ENCODE results near the gene RTL10. TPM values are rescaled to one million over a fixed set of nuclear protein-coding genes. Genes with fewer than 3 reads are reported as not detected.

RTL10 gene
- total RNA-seq, 2 donors from 2014 or later, result 20.6 to 22.2 TPM

DNA sequence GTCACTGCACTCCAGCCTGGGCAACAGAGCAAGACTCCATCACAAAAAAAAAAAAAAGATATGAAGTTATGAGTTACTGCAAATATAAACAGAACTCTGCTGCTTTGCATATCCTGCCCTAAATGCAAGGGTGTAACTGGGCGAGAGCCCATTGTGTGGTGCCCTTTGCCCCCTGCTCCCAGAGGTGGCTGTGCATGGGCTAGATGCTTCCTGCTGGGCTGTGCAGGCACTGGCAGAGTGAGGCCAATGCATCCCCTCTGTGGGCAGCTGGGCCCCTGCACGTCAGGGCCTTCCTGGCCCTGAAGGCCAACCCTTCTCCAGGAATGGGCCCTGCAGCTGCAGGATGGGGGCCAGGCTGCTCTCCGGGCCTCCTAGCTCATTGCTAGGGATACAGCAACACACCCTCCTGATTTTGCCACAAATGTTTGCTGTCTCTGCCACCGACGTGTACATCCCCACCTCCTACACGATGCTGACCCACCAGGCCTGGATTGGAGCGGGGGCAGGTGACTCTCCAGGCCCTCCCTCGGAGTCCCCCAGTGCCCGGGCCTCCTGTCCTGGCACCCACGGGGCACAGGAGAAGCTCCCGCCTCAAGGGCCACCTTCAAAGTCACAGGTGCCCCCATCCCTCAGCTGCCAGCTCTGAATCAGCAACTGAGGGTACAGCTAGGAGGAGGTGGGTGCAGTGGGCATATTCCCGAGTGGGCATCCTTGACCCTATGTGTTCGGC is 46.2 kb upstream of the RTL10 start:
- 92 to 97% methylated on average over 5 to 13 of the region's 13 CpGs for WGBS, 2 experiments (ENCODE audit: insufficient coverage in 1 of 2, insufficient read length in 1 of 2)
- no peaks in the 10 kb centered on the region for H3K36me3 Mint-ChIP-seq (ENCODE audit: low read depth)
- no peak overlapping the region for H3K27ac Mint-ChIP-seq
- H3K4me1 ChIP-seq (ENCODE audit: control insufficient read depth, insufficient read depth, low read length), result peaks cover 4% of the 10 kb centered on the region
- DNase-seq, result no peak
- H3K27ac ChIP-seq (ENCODE audit: low read depth, low read length), result no peak overlapping the region
- no peaks in the 10 kb centered on the region for H3K9me3 ChIP-seq (ENCODE audit: control insufficient read depth, low read length)
- H3K36me3 ChIP-seq (ENCODE audit: control insufficient read depth, insufficient read depth, low read length), result no peaks in the 10 kb centered on the region
- H3K9ac ChIP-seq (ENCODE audit: extremely low read depth, low read length, poor library complexity, severe bottlenecking), result no peak overlapping the region
- H3K4me3 Mint-ChIP-seq, result no peak overlapping the region
- H3K4me3 ChIP-seq (ENCODE audit: low read length), result no peak overlapping the region
- H3K27me3 ChIP-seq (ENCODE audit: control insufficient read depth, insufficient read depth, low read length, poor library complexity, severe bottlenecking), result no peaks in the 10 kb centered on the region
- H3K27me3 Mint-ChIP-seq (ENCODE audit: insufficient read depth), result no peaks in the 10 kb centered on the region
- peaks cover 9% of the 10 kb centered on the region for H3K4me1 Mint-ChIP-seq
- no peak for TF ChIP-seq CTCF (conservative IDR thresholded peaks at IDR 0.05)
- H3K9me3 Mint-ChIP-seq, result no peaks in the 10 kb centered on the region

DNA sequence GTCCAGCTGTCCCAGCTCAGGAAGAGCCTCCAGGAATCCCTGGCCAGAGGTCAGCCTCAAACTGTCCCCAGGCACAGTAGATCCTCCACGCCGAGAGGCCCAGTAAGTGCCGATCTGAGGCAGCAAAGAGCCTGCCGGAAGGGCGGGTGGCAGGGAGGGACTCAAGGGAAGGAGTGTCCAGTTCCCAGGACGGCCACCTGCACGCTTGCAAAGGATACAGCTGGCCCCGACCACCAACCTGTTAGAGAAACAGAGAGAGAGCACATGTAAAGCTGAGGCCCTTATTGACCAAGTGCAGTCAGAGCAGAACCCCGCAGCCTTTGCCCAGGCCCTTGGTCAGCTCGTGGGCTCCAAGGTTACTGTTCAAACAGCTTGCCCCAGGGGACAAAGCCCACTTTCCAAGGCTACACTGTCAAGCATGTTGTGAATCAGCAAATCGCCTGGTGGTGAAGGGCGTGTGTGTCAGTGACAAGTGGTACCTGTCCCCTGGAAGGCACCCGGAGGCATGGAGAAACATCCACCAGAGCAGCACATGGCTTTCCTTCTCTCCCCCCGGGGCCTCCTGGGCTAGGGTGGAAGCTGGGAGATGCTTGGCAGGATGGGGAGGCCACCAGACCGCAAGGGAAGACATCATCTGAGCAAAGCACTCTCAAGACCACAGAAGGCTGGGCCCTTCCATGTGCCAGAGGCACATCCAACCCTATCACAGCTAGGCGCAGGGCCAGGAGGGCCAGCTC is 44.3 kb upstream of the RTL10 start:
- DNase-seq, result no peak

DNA sequence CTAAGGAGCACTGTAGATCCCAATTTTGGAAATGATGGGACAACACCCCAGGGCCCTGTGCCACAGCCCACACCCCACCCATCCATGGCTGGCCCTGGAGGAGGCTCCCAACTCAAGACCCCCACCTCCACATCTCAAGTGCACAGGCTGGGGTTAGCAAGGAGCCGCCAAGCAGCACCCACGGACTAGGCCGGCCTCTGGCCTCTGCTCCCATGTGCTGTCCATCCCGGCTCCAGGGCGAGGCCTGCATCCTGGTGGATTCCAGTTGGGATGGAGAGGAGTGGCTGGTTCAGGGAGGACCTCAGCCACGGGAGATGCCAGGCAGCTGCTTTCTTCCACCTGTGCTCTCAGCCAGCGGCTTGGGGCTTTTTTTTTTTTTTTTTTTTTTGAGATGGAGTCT is 43.5 kb upstream of the RTL10 start:
- peaks cover 5% of the 10 kb centered on the region for H3K4me1 Mint-ChIP-seq
- no peak overlapping the region for H3K4me3 ChIP-seq (ENCODE audit: low read length)
- H3K36me3 Mint-ChIP-seq (ENCODE audit: low read depth), result no peaks in the 10 kb centered on the region
- 92% methylated on average over 7 of the region's 7 CpGs; no CpG with 5 or more reads in 1 of the 2 experiments for WGBS, 2 experiments (ENCODE audit: insufficient coverage in 1 of 2, insufficient read length in 1 of 2)
- no peak overlapping the region for H3K27ac ChIP-seq (ENCODE audit: low read depth, low read length)
- H3K27ac Mint-ChIP-seq, result no peak overlapping the region
- H3K27me3 ChIP-seq (ENCODE audit: control insufficient read depth, insufficient read depth, low read length, poor library complexity, severe bottlenecking), result peaks cover 12% of the 10 kb centered on the region
- no peak overlapping the region for H3K4me3 Mint-ChIP-seq
- peaks cover 4% of the 10 kb centered on the region for H3K4me1 ChIP-seq (ENCODE audit: control insufficient read depth, insufficient read depth, low read length)
- H3K9me3 ChIP-seq (ENCODE audit: control insufficient read depth, low read length), result no peaks in the 10 kb centered on the region
- no peak overlapping the region for H3K9ac ChIP-seq (ENCODE audit: extremely low read depth, low read length, poor library complexity, severe bottlenecking)
- TF ChIP-seq CTCF (conservative IDR thresholded peaks at IDR 0.05), result no peak
- H3K36me3 ChIP-seq (ENCODE audit: control insufficient read depth, insufficient read depth, low read length), result no peaks in the 10 kb centered on the region
- no peak for DNase-seq
- H3K9me3 Mint-ChIP-seq, result no peaks in the 10 kb centered on the region
- peaks cover 13% of the 10 kb centered on the region for H3K27me3 Mint-ChIP-seq (ENCODE audit: insufficient read depth)

More for the DNA sequence above, 44.3 kb upstream of the RTL10 start:
- H3K4me1 ChIP-seq (ENCODE audit: control insufficient read depth, insufficient read depth, low read length), result peaks cover 4% of the 10 kb centered on the region
- TF ChIP-seq CTCF (conservative IDR thresholded peaks at IDR 0.05), result no peak
- H3K36me3 Mint-ChIP-seq (ENCODE audit: low read depth), result no peaks in the 10 kb centered on the region
- 90 to 96% methylated on average over 12 to 16 of the region's 16 CpGs for whole genome bisulfite sequencing, 2 experiments (ENCODE audit: insufficient coverage in 1 of 2, insufficient read length in 1 of 2)
- H3K36me3 ChIP-seq (ENCODE audit: control insufficient read depth, insufficient read depth, low read length), result no peaks in the 10 kb centered on the region
- no peak overlapping the region for H3K9ac ChIP-seq (ENCODE audit: extremely low read depth, low read length, poor library complexity, severe bottlenecking)
- H3K4me3 ChIP-seq (ENCODE audit: low read length), result no peak overlapping the region
- no peak overlapping the region for H3K27ac Mint-ChIP-seq
- H3K9me3 Mint-ChIP-seq, result no peaks in the 10 kb centered on the region
- peaks cover 6% of the 10 kb centered on the region for H3K4me1 Mint-ChIP-seq
- H3K27me3 Mint-ChIP-seq (ENCODE audit: insufficient read depth), result peaks cover 4% of the 10 kb centered on the region
- H3K27me3 ChIP-seq (ENCODE audit: control insufficient read depth, insufficient read depth, low read length, poor library complexity, severe bottlenecking), result peaks cover 4% of the 10 kb centered on the region
- H3K9me3 ChIP-seq (ENCODE audit: control insufficient read depth, low read length), result no peaks in the 10 kb centered on the region
- H3K4me3 Mint-ChIP-seq, result no peak overlapping the region
- no peak overlapping the region for H3K27ac ChIP-seq (ENCODE audit: low read depth, low read length)
